OCI-LY7 (cell line): Measurements from ENCODE around the gene MXD4. TPM values are rescaled to one million over a fixed set of nuclear protein-coding genes. Genes with fewer than 3 reads are reported as not detected.
"Not testable (repeated sequence)": the region's sequence is repeated elsewhere in the genome, so short reads cannot be mapped to it uniquely, and the experiment has no call there.

ENCODE experiments used
- BruUV-seq: library from RNA; stranded (reverse); fragments of 400-500 nt; replicated peaks from 2 replicates; lab custom pipeline; 2021; lab: Mats Ljungman, UMichigan
- CTCF ChIA-PET: fragments of 300-600 bp; sonication (Branson Sonifier 250); formaldehyde crosslinking; loops from one replicate; lab custom pipeline; 2022; ENCODE audit warnings: antibody characterized with exemption; ENCODE audit not compliant: unreplicated experiment; lab: Charles Lee
- POLR2A ChIA-PET: fragments of 300-600 bp; sonication (Branson Sonifier 250); formaldehyde crosslinking; loops from one replicate; lab custom pipeline; 2022; ENCODE audit warnings: antibody characterized with exemption; lab: Charles Lee
- DNase-seq: peaks from one replicate; pipeline ENCODE4 v3.0.0-alpha.2; 2015; ENCODE audit warnings: low spot score
- H2AFZ ChIP-seq: fragments of 200-600 bp; sonication (generic), shearing (Covaris generic); 2 replicates; pipeline ENCODE4 v1.6.1; 2014; ENCODE audit warnings: mild to moderate bottlenecking, antibody characterized with exemption, low read length, moderate library complexity
- H3K27ac ChIP-seq: fragments of 200-600 bp; sonication (generic); 2 replicates; pipeline ENCODE4 v1.5.1; 2014; ENCODE audit warnings: mixed run types, low read depth, mild to moderate bottlenecking, moderate library complexity, low read length, inconsistent platforms; ENCODE audit not compliant: poor library complexity, severe bottlenecking
- H3K36me3 ChIP-seq: fragments of 200-600 bp; sonication (generic); 2 replicates; pipeline ENCODE4 v1.6.1; 2014; ENCODE audit warnings: mild to moderate bottlenecking, antibody characterized with exemption, low read length, moderate library complexity, mixed read lengths; ENCODE audit not compliant: insufficient read depth
- H3K4me1 ChIP-seq: fragments of 200-600 bp; sonication (generic); 2 replicates; pipeline ENCODE4 v1.5.1; 2014; ENCODE audit warnings: mild to moderate bottlenecking, low read length; ENCODE audit not compliant: insufficient read depth, poor library complexity, severe bottlenecking
- H3K4me2 ChIP-seq: fragments of 200-600 bp; sonication (generic); 2 replicates; pipeline ENCODE4 v1.6.1; 2014; ENCODE audit warnings: mild to moderate bottlenecking, low read length
- H3K4me3 ChIP-seq: fragments of 200-600 bp; sonication (generic); 2 replicates; pipeline ENCODE4 v1.5.1; 2014; ENCODE audit warnings: mild to moderate bottlenecking, low read depth, low read length; ENCODE audit not compliant: poor library complexity, severe bottlenecking
- H3K79me2 ChIP-seq: fragments of 200-600 bp; sonication (generic); 2 replicates; pipeline ENCODE4 v1.6.1; 2016; ENCODE audit warnings: low read depth, mild to moderate bottlenecking, low read length, moderate library complexity, mixed read lengths; ENCODE audit not compliant: insufficient read depth
- H3K9me2 ChIP-seq: fragments of 200-600 bp; sonication (generic); 2 replicates; pipeline ENCODE4 v1.6.1; 2016; ENCODE audit warnings: mild to moderate bottlenecking, low read length, mixed read lengths; ENCODE audit not compliant: insufficient read depth
- H3K9me3 ChIP-seq: fragments of 200-600 bp; sonication (generic); 2 replicates; pipeline ENCODE4 v1.6.1; 2014; ENCODE audit warnings: mild to moderate bottlenecking, mixed run types, low read length, mixed read lengths
- H4K20me1 ChIP-seq: fragments of 200-600 bp; sonication (generic); 2 replicates; pipeline ENCODE4 v1.6.1; 2014; ENCODE audit warnings: mild to moderate bottlenecking, antibody characterized with exemption, low read length, moderate library complexity, mixed read lengths; ENCODE audit not compliant: insufficient read depth
- CTCF ChIP-seq: fragments of 200-600 bp; sonication (generic); conservative IDR thresholded peaks from 2 replicates; pipeline ENCODE4 v1.5.1; 2014; ENCODE audit warnings: mild to moderate bottlenecking, antibody characterized with exemption, low read length, moderate library complexity, mixed read lengths
- EZH2phosphoT487 ChIP-seq: fragments of 200-600 bp; sonication (generic); IDR thresholded peaks from 2 replicates; pipeline ENCODE4 v1.6.1; 2018; ENCODE audit warnings: low read depth, borderline replicate concordance, mild to moderate bottlenecking, mixed run types, antibody characterized with exemption, low read length, moderate library complexity, mixed read lengths
- intact Hi-C: fragments of 100-400 bp; cut with micrococcal nuclease; formaldehyde crosslinking; loops from one replicate; pipeline ENCODE4 v1.10.0; 2022; ENCODE audit not compliant: unreplicated experiment
- small RNA-seq: library from RNA; depleted of rRNA; stranded (forward); fragments of <200 nt; gene quantifications from one replicate; pipeline ENCODE3, GENCODE V24; 2014
- total RNA-seq, 2 experiments: library from RNA; depleted of rRNA in 1 of 2; stranded (reverse); fragments of >200 nt in 1 of 2; shearing (Covaris generic) in 1 of 2; gene quantifications; 2 replicates each; pipeline ENCODE4 v1.2.3, GENCODE V29; 2014 to 2022

Gene MXD4
- total RNA-seq, 2 experiments from 2014 or later = 3.0 to 11.6 TPM

DNA sequence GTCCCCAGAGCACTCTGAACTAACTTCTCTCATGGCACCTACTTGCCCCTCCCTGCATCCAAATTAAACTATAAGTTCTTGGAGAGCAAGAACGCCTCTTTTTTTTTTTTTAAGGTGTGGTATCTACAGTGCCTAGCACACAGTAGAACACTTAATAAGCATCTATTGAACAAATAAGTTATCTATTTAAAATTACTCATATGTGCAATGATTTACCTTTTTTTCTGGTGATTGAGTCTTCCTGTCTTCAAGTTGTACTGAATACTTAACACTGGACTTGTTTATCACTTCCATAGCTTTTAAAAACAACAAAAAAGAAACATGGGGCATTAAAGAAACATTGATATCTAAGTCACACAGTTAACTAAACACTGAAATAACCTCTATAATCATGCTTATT, 49.1 kb downstream of the MXD4 start:
- BruUV-seq = no TSS peak
- Histone ChIP-seq H2AFZ (no peak overlapping the region), H3K4me1 (no peaks in the 10 kb centered on the region), H4K20me1 (no peaks in the 10 kb centered on the region), H3K79me2 (no peaks in the 10 kb centered on the region), H3K9me2 (no peaks in the 10 kb centered on the region), H3K4me3 (no peak overlapping the region), H3K36me3 (no peaks in the 10 kb centered on the region), H3K9me3 (no peaks in the 10 kb centered on the region), H3K4me2 (no peak overlapping the region), H3K27ac (no peak overlapping the region)
- ChIA-PET POLR2A (no interaction called here), CTCF (no interaction called here)
- TF ChIP-seq CTCF (no peak), EZH2phosphoT487 (no peak)
- DNase-seq = no peak
- intact Hi-C loops = no loop called here

- H3K9me2 ChIP-seq, H2AFZ ChIP-seq, DNase-seq, H4K20me1 ChIP-seq, BruUV-seq, H3K27ac ChIP-seq, CTCF ChIA-PET, H3K79me2 ChIP-seq, H3K4me2 ChIP-seq, H3K4me1 ChIP-seq, H3K9me3 ChIP-seq, POLR2A ChIA-PET, intact Hi-C loops, H3K36me3 ChIP-seq, H3K4me3 ChIP-seq: not testable (repeated sequence)
These were observed 59.1 kb downstream of the MXD4 start for GRCh38 chr4:2202789-2203188.

Small RNA genes lying within 50 kb of the gene (small RNA-seq; reads per million reads assigned to genes)
- gene COX6B1P5 = not detected

Other genes with a start within 250 kb of the MXD4 start
- gene NAT8L, start 202.8 kb downstream of the MXD4 start, total RNA-seq (2014; rRNA removed; shearing (Covaris generic)) = 0.03 TPM in 1 of 2 replicates, not detected in the other
- not detected in 2 replicates for gene NAT8L, start 202.8 kb downstream of the MXD4 start, total RNA-seq (2022)
- 15.9 and 20.1 TPM in 2 replicates for gene HAUS3, start 20.0 kb downstream of the MXD4 start, total RNA-seq (2014; rRNA removed; shearing (Covaris generic))
- 21.1 and 22.2 TPM in 2 replicates for gene HAUS3, start 20.0 kb downstream of the MXD4 start, total RNA-seq (2022)
- 2.7 and 4.4 TPM in 2 replicates for gene POLN, start 20.0 kb downstream of the MXD4 start, total RNA-seq (2014; rRNA removed; shearing (Covaris generic))
- 3.5 and 4.0 TPM in 2 replicates for gene POLN, start 20.0 kb downstream of the MXD4 start, total RNA-seq (2022)
- 4.8 TPM in 1 of 2 replicates, not detected in the other for gene ZFYVE28, start 156.5 kb upstream of the MXD4 start, total RNA-seq (2014; rRNA removed; shearing (Covaris generic))
- gene ZFYVE28, start 156.5 kb upstream of the MXD4 start, total RNA-seq (2022) = 0.32 TPM in 1 of 2 replicates, not detected in the other
- gene CFAP99, start 156.8 kb upstream of the MXD4 start, total RNA-seq (2014; rRNA removed; shearing (Covaris generic)) = not detected in 2 replicates
- not detected in 2 replicates for gene CFAP99, start 156.8 kb upstream of the MXD4 start, total RNA-seq (2022)
- 63.6 and 65.0 TPM in 2 replicates for gene RNF4, start 207.0 kb upstream of the MXD4 start, total RNA-seq (2014; rRNA removed; shearing (Covaris generic))
- 76.5 and 77.5 TPM in 2 replicates for gene RNF4, start 207.0 kb upstream of the MXD4 start, total RNA-seq (2022)